GM12878 (cell line): ENCODE data around the gene C16orf78. TPM values are rescaled to one million over a fixed set of nuclear protein-coding genes. Genes with fewer than 3 reads are reported as not detected.

Experiments
- ATAC-seq: fragments of 200-7000 bp; cut with Tn5 transposase; 3 replicates; pipeline ENCODE4 v1.9.1; 2020; ENCODE audit warnings: mild to moderate bottlenecking, moderate library complexity
- BruUV-seq: library from RNA; stranded (reverse); fragments of 400-500 nt; replicated peaks from 2 replicates; lab custom pipeline; 2021; lab: Mats Ljungman, UMichigan
- CTCF ChIA-PET: fragments of 300-600 bp; sonication (Branson Sonifier 250); formaldehyde crosslinking; extraction: SDS; loops from one replicate; lab custom pipeline; 2021; ENCODE audit warnings: inconsistent platforms; lab: Yijun Ruan, JAX
- POLR2A ChIA-PET: fragments of 350-600 bp; formaldehyde crosslinking; extraction: SDS; loops from one replicate; lab custom pipeline; 2021; ENCODE audit warnings: inconsistent platforms; lab: Charles Lee
- RAD21 ChIA-PET: fragments of 300-600 bp; sonication (Branson Sonifier 250); formaldehyde crosslinking; loops from one replicate; lab custom pipeline; 2023; ENCODE audit warnings: antibody characterized with exemption; ENCODE audit not compliant: unreplicated experiment; lab: Charles Lee
- SMC1A ChIA-PET: fragments of 300-600 bp; sonication (Branson Sonifier 250); formaldehyde crosslinking; loops from one replicate; lab custom pipeline; 2023; ENCODE audit not compliant: unreplicated experiment, uncharacterized antibody; lab: Charles Lee
- DNase-seq: peaks from one replicate; pipeline ENCODE4 v3.0.0-alpha.2; 2011; ENCODE audit warnings: low read depth, low spot score
- FAIRE-seq: peaks from 3 replicates; lab custom pipeline; 2011; peaks lifted over from hg19 to GRCh38; lab: Jason Lieb, UNC
- H2AFZ ChIP-seq: 2 replicates; pipeline ENCODE4 v1.6.0; 2011; ENCODE audit warnings: low read depth, low read length, control low read depth; ENCODE audit not compliant: control insufficient read depth
- H3K27ac ChIP-seq: 2 replicates; pipeline ENCODE4 v1.5.1; 2011; ENCODE audit warnings: control low read depth; ENCODE audit not compliant: control insufficient read depth, insufficient read depth
- H3K27me3 ChIP-seq, 2 experiments: replicated peaks in 1 of 2; 2 replicates each; pipeline versions ENCODE4 v1.6.0 to v1.6.1; 2011; ENCODE audit warnings: low read length in 1 of 2; ENCODE audit not compliant: control insufficient read depth in 2 of 2, insufficient read depth in 2 of 2
- H3K36me3 ChIP-seq, 2 experiments: 2 replicates each; pipeline ENCODE4 v1.5.1; 2011; ENCODE audit warnings: low read length in 1 of 2; ENCODE audit not compliant: control insufficient read depth in 2 of 2, insufficient read depth in 2 of 2
- H3K4me1 ChIP-seq: 2 replicates; pipeline ENCODE4 v1.6.1; 2011; ENCODE audit warnings: mild to moderate bottlenecking, low read length, moderate library complexity, mixed read lengths; ENCODE audit not compliant: control insufficient read depth, insufficient read depth
- H3K4me2 ChIP-seq: 2 replicates; pipeline ENCODE4 v1.6.0; 2011; ENCODE audit warnings: control low read depth; ENCODE audit not compliant: control insufficient read depth, insufficient read depth
- H3K4me3 ChIP-seq: fragments of 200-600 bp; sonication (generic); 2 replicates; pipeline ENCODE4 v1.5.1; 2016
- H3K79me2 ChIP-seq: 2 replicates; pipeline ENCODE4 v1.6.0; 2011; ENCODE audit warnings: low read length; ENCODE audit not compliant: control insufficient read depth, insufficient read depth
- H3K9ac ChIP-seq: 2 replicates; pipeline ENCODE4 v1.8.0; 2011; ENCODE audit warnings: low read length, control low read depth, mixed read lengths; ENCODE audit not compliant: control insufficient read depth, insufficient read depth
- H3K9me3 ChIP-seq: replicated peaks from 3 replicates; pipeline ENCODE4 v1.5.1; 2011; ENCODE audit warnings: mild to moderate bottlenecking, low read length; ENCODE audit not compliant: control insufficient read depth, insufficient read depth
- H4K20me1 ChIP-seq: 2 replicates; pipeline ENCODE4 v1.6.0; 2011; ENCODE audit not compliant: control insufficient read depth, insufficient read depth
- BHLHE40 ChIP-seq, 2 experiments: fragments of 450-650 bp in 1 of 2; IDR thresholded peaks; 2 replicates each; pipeline ENCODE4 v1.6.1; 2011 to 2017; ENCODE audit warnings: low read depth in 2 of 2, borderline replicate concordance in 1 of 2, improper control_type of control experiment in 1 of 2, low read length in 1 of 2, mild to moderate bottlenecking in 1 of 2
- DPF2 ChIP-seq: fragments of 450-650 bp; IDR thresholded peaks from 2 replicates; pipeline ENCODE4 v1.6.1; 2017; ENCODE audit warnings: mild to moderate bottlenecking
- EP300 ChIP-seq, 2 experiments: fragments of 150-350 bp in 1 of 2; IDR thresholded peaks; 2 replicates each; pipeline ENCODE4 v1.6.1; 2011 to 2012; ENCODE audit warnings: low read depth in 2 of 2, low read length in 2 of 2, borderline replicate concordance in 1 of 2, improper control_type of control experiment in 1 of 2, inconsistent platforms in 1 of 2; ENCODE audit not compliant: control insufficient read depth in 1 of 2
- FOXM1 ChIP-seq: IDR thresholded peaks from 2 replicates; pipeline ENCODE4 v1.6.1; 2012; ENCODE audit warnings: low read depth, mild to moderate bottlenecking, inconsistent platforms, low read length, moderate library complexity
- HDAC2 ChIP-seq: fragments of 200-600 bp; sonication (generic); IDR thresholded peaks from 2 replicates; pipeline ENCODE4 v1.6.1; 2017
- HDAC6 ChIP-seq: fragments of 200-600 bp; sonication (generic); IDR thresholded peaks from one replicate; pipeline ENCODE4 v1.8.0; 2017; ENCODE audit warnings: antibody characterized with exemption; ENCODE audit not compliant: unreplicated experiment
- MXI1 ChIP-seq: fragments of 150-350 bp; IDR thresholded peaks from 2 replicates; pipeline ENCODE4 v1.6.1; 2011; ENCODE audit warnings: low read depth, mild to moderate bottlenecking, inconsistent platforms, low read length, improper control_type of control experiment
- MYC ChIP-seq: IDR thresholded peaks from 2 replicates; pipeline ENCODE4 v1.6.1; 2011; ENCODE audit warnings: mild to moderate bottlenecking, low read length, moderate library complexity, inconsistent platforms; ENCODE audit not compliant: insufficient read depth, insufficient replicate concordance, insufficient read length, severe bottlenecking
- NFYB ChIP-seq: IDR thresholded peaks from 2 replicates; pipeline ENCODE4 v1.6.1; 2011; ENCODE audit warnings: low read depth, mild to moderate bottlenecking, low read length, improper control_type of control experiment, moderate library complexity; ENCODE audit not compliant: insufficient read depth
- RFX5 ChIP-seq: IDR thresholded peaks from 2 replicates; pipeline ENCODE4 v1.6.1; 2011; ENCODE audit warnings: low read depth, low read length, improper control_type of control experiment
- WGBS: methylation state at CpG from one replicate; pipeline ENCODE4 v1.1.6; 2016; ENCODE audit warnings: low lambda C conversion rate; ENCODE audit not compliant: insufficient replicate concordance, insufficient coverage; ENCODE audit errors: missing lambda C conversion rate; 5-methylcytosine and 5-hydroxymethylcytosine counted together
- in situ Hi-C: fragments of 300-500 bp; cut with MboI; formaldehyde crosslinking; loops from 9 replicates; pipeline ENCODE4 v1.14.3; 2018; ENCODE audit warnings: mixed read lengths
- intact Hi-C: fragments of 100-400 bp; cut with micrococcal nuclease; formaldehyde crosslinking; loops from one replicate; pipeline ENCODE4 v1.14.2; 2022; ENCODE audit not compliant: unreplicated experiment
- polyA plus RNA-seq, 11 experiments: library from polyadenylated mRNA; depleted of rRNA in 4 of 11; unstranded in 6 of 11; stranded (reverse) in 5 of 11; fragments of >200 nt; fragmentation: Nextera tagmentation in 4 of 11; fragmentation: Illumina TruSeq in 1 of 11; extraction: Ambion mirVana in 4 of 11; extraction: Trizol in 1 of 11; gene quantifications; 1 replicate in 1 of 11; 2 replicates in 10 of 11; pipeline versions ENCODE4 v1.2.1 to v1.2.3, GENCODE V29; 2011 to 2016; ENCODE audit warnings: inconsistent platforms in 2 of 11, missing spikeins in 2 of 11, low read depth in 1 of 11
- total RNA-seq, 4 experiments: library from RNA; depleted of rRNA in 3 of 4; stranded (reverse); fragments of >200 nt in 3 of 4; fragmentation: Illumina TruSeq in 1 of 4; extraction: Trizol in 1 of 4; gene quantifications; 2 replicates each; pipeline versions ENCODE4 v1.2.1 to v1.2.3, GENCODE V29; 2013 to 2021
- TF ChIP-seq, protein P1 (sequence below): fragments of 450-650 bp; formaldehyde crosslinking; IDR thresholded peaks from 2 replicates; pipeline ENCODE4 v1.4.0; 2022; ENCODE audit warnings: mild to moderate bottlenecking, moderate library complexity
- TF ChIP-seq, protein P2 (sequence below): fragments of 450-650 bp; IDR thresholded peaks from 2 replicates; pipeline ENCODE4 v1.6.1; 2016; ENCODE audit warnings: mild to moderate bottlenecking
- TF ChIP-seq, protein P3 (sequence below): fragments of 450-650 bp; IDR thresholded peaks from 2 replicates; pipeline ENCODE4 v1.6.1; 2017; ENCODE audit warnings: mild to moderate bottlenecking
- TF ChIP-seq, protein P4 (sequence below): IDR thresholded peaks from 2 replicates; pipeline ENCODE4 v1.6.1; 2011; ENCODE audit warnings: low read depth, mild to moderate bottlenecking, low read length, moderate library complexity, borderline replicate concordance; ENCODE audit errors: extremely low read depth

The C16orf78 gene
- total and polyA plus RNA-seq, 10 of the 15 experiments (the other 5 are each of a cell fraction or from before 2014, with no cell fraction given): not detected

DNA sequence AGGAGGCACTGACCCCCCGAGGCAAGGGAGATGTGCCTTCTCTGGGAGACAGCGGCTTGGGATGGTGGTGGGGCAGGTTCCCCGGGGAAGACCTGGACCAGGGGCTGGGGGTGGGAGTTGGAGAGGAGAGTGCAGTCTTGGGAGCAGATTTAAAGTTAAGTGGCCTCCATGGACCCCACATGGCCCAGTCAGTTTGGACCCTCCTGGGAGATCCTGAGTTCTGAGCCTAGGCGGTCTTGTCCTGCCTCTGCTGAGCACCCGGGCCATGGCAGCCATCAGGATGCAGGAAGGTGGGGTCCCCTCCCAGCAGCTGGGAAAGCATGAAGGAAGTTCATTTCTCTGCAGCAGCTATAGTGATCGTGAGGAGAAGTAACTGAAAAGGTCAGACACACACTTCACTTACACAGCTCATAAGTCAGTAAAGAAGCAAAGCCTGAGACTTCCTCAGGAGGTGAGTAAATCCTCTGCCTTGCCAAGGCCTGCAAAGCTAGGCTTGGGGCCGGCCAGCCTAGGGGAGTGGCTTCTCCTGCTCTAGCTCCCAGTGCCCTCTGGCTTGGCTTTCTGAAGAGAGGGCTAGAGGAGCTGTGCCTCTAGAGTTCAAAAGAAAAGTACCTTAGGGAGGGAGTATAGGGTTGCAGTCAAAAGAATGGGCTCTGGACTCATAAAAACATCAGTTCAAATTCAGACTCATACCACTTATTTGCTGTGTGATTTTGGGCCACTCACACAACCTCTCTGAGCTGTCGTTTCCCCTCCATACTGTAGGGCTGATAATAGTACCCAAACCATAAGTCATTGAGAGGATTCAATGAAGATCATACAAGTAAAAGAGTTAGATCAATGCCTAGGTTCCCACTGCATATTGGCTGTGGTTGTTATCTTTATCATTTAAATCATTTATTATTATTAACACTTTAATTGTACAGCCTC, 31.0 kb upstream of the C16orf78 start:
- DNase-seq (no peak), ATAC-seq (no peak), FAIRE-seq (no peak)
- H3K4me3 ChIP-seq: no peak overlapping the region
- H3K4me2 ChIP-seq: no peak overlapping the region
- H3K79me2 ChIP-seq: no peaks in the 10 kb centered on the region
- H3K9me3 ChIP-seq: no peaks in the 10 kb centered on the region
- intact Hi-C loops: no loop called here
- H3K27ac ChIP-seq: no peak overlapping the region
- BruUV-seq: no TSS peak
- POLR2A ChIA-PET: no interaction called here
- H4K20me1 ChIP-seq: no peaks in the 10 kb centered on the region
- no peaks in the 10 kb centered on the region for H3K4me1 ChIP-seq
- H2AFZ ChIP-seq: no peak overlapping the region
- SMC1A ChIA-PET: no interaction called here
- WGBS: 19% methylated on average over 8 of the region's 8 CpGs
- H3K9ac ChIP-seq: no peak overlapping the region
- CTCF ChIA-PET: no interaction called here
- H3K36me3 ChIP-seq: no peaks in the 10 kb centered on the region
- no peaks in the 10 kb centered on the region; a peak in 1 of 4 replicates for H3K27me3 ChIP-seq
- in situ Hi-C loops: loop anchor here (5.0 kb wide), 2 partner anchors 335 to 650 kb away; no protein-coding TSS in a partner anchor
- RAD21 ChIA-PET: no interaction called here
- TF ChIP-seq, protein P1, sequence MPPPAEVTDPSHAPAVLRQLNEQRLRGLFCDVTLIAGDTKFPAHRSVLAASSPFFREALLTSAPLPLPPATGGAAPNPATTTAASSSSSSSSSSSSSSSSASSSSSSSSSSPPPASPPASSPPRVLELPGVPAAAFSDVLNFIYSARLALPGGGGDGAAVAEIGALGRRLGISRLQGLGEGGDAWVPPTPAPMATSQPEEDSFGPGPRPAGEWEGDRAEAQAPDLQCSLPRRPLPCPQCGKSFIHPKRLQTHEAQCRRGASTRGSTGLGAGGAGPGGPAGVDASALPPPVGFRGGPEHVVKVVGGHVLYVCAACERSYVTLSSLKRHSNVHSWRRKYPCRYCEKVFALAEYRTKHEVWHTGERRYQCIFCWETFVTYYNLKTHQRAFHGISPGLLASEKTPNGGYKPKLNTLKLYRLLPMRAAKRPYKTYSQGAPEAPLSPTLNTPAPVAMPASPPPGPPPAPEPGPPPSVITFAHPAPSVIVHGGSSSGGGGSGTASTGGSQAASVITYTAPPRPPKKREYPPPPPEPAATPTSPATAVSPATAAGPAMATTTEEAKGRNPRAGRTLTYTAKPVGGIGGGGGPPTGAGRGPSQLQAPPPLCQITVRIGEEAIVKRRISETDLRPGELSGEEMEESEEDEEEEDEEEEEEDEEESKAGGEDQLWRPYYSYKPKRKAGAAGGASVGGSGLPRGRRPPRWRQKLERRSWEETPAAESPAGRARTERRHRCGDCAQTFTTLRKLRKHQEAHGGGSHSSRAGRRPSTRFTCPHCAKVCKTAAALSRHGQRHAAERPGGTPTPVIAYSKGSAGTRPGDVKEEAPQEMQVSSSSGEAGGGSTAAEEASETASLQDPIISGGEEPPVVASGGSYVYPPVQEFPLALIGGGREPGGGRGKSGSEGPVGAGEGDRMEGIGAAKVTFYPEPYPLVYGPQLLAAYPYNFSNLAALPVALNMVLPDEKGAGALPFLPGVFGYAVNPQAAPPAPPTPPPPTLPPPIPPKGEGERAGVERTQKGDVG (CRISPR knock-in tag): no peak
- no peak for TF ChIP-seq HDAC2
- TF ChIP-seq NFYB: no peak
- no peak for TF ChIP-seq RFX5
- TF ChIP-seq MYC: no peak
- no peak for TF ChIP-seq FOXM1
- TF ChIP-seq, protein P2, sequence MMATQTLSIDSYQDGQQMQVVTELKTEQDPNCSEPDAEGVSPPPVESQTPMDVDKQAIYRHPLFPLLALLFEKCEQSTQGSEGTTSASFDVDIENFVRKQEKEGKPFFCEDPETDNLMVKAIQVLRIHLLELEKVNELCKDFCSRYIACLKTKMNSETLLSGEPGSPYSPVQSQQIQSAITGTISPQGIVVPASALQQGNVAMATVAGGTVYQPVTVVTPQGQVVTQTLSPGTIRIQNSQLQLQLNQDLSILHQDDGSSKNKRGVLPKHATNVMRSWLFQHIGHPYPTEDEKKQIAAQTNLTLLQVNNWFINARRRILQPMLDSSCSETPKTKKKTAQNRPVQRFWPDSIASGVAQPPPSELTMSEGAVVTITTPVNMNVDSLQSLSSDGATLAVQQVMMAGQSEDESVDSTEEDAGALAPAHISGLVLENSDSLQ: no peak
- TF ChIP-seq HDAC6: no peak
- no peak for TF ChIP-seq DPF2
- TF ChIP-seq MXI1: no peak
- TF ChIP-seq, protein P3, sequence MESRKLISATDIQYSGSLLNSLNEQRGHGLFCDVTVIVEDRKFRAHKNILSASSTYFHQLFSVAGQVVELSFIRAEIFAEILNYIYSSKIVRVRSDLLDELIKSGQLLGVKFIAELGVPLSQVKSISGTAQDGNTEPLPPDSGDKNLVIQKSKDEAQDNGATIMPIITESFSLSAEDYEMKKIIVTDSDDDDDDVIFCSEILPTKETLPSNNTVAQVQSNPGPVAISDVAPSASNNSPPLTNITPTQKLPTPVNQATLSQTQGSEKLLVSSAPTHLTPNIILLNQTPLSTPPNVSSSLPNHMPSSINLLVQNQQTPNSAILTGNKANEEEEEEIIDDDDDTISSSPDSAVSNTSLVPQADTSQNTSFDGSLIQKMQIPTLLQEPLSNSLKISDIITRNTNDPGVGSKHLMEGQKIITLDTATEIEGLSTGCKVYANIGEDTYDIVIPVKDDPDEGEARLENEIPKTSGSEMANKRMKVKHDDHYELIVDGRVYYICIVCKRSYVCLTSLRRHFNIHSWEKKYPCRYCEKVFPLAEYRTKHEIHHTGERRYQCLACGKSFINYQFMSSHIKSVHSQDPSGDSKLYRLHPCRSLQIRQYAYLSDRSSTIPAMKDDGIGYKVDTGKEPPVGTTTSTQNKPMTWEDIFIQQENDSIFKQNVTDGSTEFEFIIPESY: no peak
- no peak for TF ChIP-seq EP300 (IDR thresholded peaks at IDR 0.05; ENCODE audit: borderline replicate concordance in 1 of 2, control insufficient read depth in 1 of 2, low read depth in 2 of 2, low read length in 2 of 2)
- no peak for TF ChIP-seq BHLHE40 (IDR thresholded peaks at IDR 0.05; ENCODE audit: borderline replicate concordance in 1 of 2, low read depth in 2 of 2, low read length in 1 of 2)
- TF ChIP-seq, protein P4, sequence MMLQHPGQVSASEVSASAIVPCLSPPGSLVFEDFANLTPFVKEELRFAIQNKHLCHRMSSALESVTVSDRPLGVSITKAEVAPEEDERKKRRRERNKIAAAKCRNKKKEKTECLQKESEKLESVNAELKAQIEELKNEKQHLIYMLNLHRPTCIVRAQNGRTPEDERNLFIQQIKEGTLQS: no peak
